GM18498 (cell line): ENCODE measurements around the gene COX5B.
A peak's percentile ranks its signal among the peaks of the same experiment; 100 is the strongest.
"Not testable (repeated sequence)": the region's sequence is repeated elsewhere in the genome, so short reads cannot be mapped to it uniquely, and the experiment has no call there.

ENCODE experiments used
- ATAC-seq: cut with Tn5 transposase; IDR thresholded peaks from one replicate; pipeline ENCODE4 v1.9.1; 2021; ENCODE audit warnings: mild to moderate bottlenecking, moderate library complexity; ENCODE audit not compliant: unreplicated experiment

Gene COX5B

DNA sequence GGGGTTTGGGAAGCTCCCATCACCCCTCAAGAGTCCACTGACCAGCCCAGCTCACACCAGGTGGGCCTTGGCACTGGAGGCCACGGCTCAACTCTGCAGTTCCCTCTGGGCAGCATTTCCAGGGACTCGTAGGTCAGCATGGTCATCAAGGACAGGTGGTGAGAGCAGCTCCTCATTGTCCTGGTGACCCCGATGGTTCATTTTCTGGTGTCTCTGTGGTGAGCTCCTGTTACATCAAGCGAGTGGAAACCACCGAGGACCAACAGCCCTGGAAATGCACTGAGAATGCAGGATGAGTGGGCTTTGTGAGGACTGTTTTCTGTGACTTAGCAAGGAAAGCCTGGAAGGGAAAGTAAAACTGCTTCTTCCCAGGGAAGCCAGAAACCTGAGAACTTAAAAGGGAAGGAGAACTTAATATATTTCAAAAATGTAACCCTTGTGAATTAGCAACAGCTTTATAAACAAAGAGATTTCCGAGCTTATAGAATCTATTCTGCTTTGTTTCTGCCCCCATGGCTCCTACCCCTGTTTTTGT, 26.8 kb downstream of the COX5B start:
- ATAC-seq: not testable (repeated sequence)

DNA sequence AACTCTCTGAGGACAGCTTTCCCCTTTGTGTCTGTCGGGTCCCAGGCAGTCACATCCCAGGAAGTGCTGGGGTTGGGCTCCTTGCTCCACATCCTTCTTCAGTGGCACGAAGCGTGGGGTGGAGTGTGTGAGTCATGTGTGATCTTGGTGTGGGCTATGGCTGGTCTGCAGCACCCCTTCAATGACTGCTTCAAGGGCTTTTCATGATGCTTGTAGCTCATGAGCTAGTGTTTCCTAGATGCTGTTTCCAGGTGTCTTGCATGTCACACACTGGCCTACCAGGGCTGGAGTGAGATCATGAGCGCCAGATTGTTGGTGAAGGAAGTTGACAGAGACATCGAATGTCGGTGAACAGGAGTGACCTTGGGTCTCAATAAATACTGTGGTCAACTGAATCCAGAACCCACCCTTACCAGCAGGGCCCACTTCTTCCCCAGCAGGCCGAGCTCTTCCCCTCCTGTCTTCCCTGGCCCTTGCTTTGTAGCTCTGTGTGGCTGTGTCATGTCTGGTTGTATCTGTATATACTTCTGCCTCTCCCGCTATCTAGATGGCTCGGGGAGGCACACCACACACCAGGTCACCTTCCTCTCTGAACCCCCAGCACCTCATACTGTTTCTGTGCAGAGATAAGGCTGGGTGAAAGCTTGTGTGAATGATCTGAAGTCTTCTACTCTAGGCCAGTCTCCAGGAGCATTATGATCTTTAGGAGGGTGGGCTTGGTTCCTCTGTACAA, 27.5 kb downstream of the COX5B start:
- ATAC-seq: no peak

- no peak for ATAC-seq
Measured at GRCh38 chr2:97673915-97674283, 28.0 kb downstream of the COX5B start.

- ATAC-seq: no peak
Measured at GRCh38 chr2:97675430-97676113, 29.7 kb downstream of the COX5B start.

DNA sequence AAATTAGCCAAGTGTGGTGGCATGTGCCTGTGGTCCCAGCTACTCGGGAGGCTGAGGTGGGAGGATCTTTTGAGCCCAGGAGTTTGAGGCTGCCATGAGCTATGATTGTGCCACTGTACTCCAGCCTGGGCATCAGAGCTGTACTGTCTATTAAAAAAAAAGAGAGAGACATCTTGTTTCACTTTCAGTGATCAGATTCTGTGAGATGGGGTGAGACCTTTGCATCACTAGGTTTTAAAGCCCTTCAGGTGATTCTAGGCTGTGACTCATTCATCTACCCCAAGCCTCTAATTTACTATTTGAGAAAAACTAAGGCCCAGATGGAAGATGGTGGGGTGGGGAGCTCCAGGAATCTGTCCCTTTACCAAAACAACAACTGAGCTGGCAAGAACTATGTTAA, 30.8 kb downstream of the COX5B start:
- ATAC-seq: no peak

- no peak for ATAC-seq
Measured at GRCh38 chr2:97677480-97677879, 31.6 kb downstream of the COX5B start.

- no peak for ATAC-seq
Measured at GRCh38 chr2:97678298-97678697, 32.4 kb downstream of the COX5B start.

DNA sequence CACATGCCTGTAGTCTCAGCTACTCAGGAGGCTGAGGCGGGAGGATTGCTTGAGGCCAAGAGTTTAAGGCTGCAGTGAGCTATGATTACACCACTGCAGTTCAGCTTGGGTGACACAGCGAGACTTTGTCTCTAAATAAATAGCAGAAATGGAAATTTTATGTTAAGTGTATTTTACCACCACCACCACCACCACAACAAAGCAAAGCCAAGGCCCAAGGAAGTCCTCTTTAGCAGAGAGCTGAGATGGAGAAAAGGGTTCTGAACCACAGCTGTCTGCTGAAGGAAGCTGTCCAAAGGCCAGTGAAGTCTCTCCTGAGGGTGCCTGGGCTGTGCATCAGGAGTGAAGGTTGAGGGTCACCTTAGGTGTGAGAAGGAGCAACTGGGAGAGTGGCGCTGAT, 41.4 kb downstream of the COX5B start:
- not testable (repeated sequence) for ATAC-seq

DNA sequence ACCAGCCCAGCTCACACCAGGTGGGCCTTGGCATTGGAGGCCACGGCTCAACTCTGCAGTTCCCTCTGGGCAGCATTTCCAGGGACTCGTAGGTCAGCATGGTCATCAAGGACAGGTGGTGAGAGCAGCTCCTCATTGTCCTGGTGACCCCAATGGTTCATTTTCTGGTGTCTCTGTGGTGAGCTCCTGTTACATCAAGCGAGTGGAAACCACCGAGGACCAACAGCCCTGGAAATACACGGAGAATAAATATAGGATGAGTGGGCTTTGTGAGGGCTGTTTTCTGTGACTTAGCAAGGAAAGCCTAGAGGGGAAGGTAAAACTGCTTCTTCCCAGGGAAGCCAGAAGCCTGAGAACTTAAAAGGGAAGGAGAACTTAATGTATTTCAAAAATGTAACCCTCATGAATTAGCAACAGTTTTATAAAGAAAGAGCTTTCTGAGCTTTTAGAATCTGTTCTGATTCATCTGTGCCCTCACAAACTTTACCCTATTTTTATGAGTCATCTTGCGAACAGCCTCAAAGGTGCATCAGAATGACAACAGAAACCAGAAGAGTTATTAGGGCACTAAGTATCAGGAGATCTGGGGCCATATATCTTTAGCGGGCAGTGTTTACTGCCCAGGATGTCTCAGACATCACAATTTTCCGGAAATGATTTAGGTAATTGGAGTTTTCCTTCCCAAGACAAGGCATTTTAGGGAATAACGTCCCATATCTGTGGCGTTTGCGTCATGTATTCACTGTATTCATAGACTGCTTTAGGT, 42.4 kb downstream of the COX5B start:
- no peak for ATAC-seq

DNA sequence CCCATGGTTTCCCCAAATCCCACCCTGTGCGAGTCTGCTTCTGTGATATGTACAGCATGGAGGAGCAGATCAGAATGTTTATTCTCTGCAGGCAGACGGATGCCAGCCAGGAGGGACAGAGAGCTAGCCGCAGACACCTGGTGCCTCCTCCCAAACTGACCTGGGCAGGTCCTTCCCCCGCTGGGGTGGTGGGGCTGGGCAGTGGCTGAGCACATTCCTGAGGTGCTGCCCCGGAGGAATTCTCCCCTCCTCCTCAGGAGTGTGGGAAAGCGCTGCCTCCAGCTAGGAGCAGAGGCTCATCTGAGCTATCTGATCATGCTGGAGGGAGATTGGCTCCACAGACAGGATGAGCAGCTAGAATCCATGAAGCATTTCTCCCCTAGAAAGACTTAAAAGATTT, 45.3 kb downstream of the COX5B start:
- ATAC-seq: no peak

DNA sequence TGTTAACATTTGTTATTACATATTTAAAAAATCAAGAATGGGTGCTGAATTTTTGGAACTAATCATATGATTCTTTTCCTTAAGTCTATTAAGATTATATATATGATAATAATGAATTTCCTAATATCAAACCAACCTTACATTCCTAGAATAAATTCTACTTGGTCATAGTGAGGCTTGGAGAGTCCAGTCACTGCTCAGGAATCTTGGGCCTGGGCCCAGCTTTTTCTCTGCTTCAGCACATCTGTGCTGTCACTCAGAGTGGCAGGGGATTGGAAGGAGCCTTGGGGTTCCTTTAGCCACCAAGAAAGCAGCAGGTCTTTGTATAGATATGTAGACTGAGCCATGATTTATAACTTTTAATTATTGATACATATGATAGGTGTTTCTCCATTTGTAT, 47.6 kb downstream of the COX5B start:
- ATAC-seq: no peak

DNA sequence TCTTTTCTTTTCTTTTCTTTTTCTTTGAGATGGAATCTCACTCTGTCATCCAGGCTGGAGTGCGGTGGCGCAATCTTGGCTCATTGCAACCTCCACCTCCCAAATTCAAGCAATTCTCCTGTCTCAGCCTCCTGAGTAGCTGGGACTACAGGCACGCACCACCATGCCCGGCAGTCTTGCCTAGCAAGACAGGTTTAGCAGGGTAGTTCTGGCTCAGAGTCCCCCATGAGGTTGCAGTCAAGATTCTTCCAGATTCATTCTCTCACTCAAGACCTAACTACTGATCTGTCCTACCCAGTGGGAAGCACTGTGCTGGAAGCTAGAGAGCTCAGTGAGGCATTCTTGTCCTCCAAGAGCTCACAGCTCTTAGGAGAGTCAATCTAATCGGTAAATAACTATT, 49.9 kb downstream of the COX5B start:
- ATAC-seq: no peak

DNA sequence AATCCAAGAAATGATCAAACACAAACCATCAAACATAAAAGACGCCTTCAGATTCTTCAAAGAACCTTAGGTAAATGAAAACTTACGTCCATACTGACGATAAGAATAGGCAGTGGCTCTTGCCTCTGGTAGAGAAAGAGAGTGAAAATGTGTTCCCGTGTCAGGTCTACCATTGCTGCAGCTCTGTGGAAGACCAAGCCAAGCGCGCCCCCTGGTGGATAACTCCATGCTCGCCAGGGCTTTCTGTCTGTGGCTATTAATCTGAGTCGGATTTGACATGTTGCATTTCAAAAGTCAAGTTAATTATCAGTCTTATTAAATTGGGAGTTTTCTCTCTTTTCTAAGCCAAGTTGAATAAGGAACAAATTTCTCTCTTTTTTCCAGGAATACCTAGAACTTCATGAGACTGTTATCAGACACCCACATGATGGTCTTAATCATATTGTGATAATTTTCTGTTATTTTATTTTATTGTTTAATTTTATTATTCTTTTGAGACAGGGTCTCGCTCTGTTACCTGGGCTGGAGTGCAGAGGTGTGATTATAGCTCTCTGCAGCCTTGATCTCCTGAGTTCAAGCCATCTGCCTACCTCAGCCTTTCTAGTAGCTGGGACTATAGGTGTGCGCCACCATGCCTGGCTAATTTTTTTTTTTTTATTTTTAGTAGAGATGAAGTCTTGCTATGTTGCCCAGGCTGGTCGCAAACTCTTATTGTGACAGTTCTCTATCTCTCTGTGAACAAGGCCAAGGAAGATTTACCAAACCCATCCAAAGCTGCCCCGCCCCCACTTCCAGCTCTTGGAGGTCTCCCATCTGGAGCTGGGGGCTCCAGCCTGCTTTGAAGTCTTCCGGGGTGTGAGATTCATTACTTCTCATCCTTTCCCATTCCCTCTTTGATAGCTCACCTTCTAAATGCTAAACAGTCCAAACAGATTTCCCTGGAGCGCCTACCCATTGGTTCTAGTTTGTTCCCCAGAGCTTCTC, 51.7 kb downstream of the COX5B start:
- ATAC-seq: peak; percentile 80
